CD4-positive, alpha-beta T cell treated with Interleukin-12 subunit alpha and Interleukin-12 subunit beta, for 1 hour (primary cell): ENCODE measurements around the gene CRTC3.
A peak's percentile ranks its signal among the peaks of the same experiment; 100 is the strongest.
"Not testable (repeated sequence)": the region's sequence is repeated elsewhere in the genome, so short reads cannot be mapped to it uniquely, and the experiment has no call there.

Experiments used
- DNase-seq: peaks from one replicate; pipeline ENCODE4 v3.0.0-alpha.2; 2020

The CRTC3 gene

DNA sequence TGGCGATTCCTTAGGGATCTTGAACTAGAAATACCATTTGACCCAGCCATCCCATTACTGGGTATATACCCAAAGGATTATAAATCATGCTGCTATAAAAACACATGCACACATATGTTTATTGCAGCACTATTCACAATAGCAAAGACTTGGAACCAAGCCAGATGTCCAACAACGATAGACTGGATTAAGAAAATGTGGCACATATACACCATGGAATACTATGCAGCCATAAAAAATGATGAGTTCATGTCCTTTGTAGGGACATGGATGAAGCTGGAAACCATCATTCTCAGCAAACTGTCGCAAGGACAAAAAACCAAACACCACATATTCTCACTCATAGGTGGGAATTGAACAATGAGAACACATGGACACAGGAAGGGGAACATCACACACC, 107.3 kb downstream of the CRTC3 start:
- DNase-seq = not testable (repeated sequence)

GRCh38 chr15:90637693-90638092, 108.0 kb downstream of the CRTC3 start:
- no peak for DNase-seq

DNA sequence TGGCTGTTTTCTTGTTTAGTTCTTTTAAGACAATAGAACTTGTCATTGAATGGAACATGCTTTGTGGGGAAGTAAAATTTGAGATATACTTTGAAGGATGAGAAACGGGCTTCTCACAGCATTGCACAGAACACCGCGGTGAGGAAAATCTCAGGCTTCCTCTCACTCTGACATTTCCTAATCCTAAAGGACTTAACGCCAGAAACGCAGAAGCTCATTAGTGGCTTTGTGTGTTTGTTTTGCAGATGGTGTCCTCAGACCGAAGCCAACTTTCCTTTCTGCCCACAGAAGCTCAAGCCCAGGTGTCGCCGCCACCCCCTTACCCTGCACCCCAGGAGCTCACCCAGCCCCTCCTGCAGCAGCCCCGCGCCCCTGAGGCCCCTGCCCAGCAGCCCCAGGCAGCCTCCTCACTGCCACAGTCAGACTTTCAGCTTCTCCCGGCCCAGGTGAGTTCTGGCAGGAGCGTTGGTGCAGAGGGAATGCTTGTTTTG, 108.5 kb downstream of the CRTC3 start:
- DNase-seq = no peak

- DNase-seq = no peak
These were observed 109.2 kb downstream of the CRTC3 start for GRCh38 chr15:90638963-90639362.

- no peak for DNase-seq
These were observed 111.1 kb downstream of the CRTC3 start for GRCh38 chr15:90640862-90641261.

GRCh38 chr15:90641581-90642463, 112.1 kb downstream of the CRTC3 start:
- DNase-seq = no peak

GRCh38 chr15:90642464-90643300, 113.0 kb downstream of the CRTC3 start:
- DNase-seq = no peak

DNA sequence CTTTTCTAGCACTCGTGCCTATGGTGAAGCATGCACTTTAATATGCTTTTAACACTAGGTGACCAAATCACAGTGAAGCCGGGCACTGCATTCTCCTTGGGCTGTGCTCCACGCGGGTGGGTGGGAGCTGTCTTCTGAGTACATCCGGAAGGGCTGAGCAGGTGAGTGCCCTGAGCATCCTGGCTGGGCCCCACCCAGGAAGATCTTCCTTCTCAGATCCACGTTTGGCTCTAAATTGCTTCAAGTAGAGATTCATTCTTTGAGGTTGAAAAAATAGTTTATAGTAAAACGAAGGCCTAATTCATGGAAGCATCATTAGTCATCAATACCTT, 113.5 kb downstream of the CRTC3 start:
- no peak for DNase-seq

DNA sequence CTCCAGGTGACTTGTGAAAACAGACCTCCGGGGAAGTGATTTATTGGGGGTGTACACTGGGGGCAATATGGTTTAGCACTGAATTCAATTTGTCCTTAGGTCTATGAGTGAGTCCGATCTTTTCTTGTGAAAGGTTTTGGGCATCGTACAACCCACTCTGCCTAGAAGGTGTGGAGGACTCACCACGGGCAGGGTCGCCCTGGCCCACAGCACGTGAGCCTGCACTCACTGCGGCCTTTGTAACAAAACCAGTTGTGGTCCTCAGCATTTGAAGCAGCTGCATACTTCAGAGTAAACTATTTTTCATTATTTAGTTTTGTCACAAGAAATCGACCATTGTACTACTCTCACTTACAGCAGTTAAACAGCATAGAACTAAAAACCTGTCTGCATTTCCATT, 114.8 kb downstream of the CRTC3 start:
- no peak for DNase-seq

- DNase-seq = no peak
These were observed 115.4 kb downstream of the CRTC3 start for GRCh38 chr15:90644952-90645725.

- DNase-seq = no peak
These were observed 116.3 kb downstream of the CRTC3 start for GRCh38 chr15:90645873-90646575.

- DNase-seq = no peak
These were observed 117.1 kb downstream of the CRTC3 start for GRCh38 chr15:90646662-90647305.

- DNase-seq = no peak
These were observed 117.6 kb downstream of the CRTC3 start for GRCh38 chr15:90647326-90647725.

DNA sequence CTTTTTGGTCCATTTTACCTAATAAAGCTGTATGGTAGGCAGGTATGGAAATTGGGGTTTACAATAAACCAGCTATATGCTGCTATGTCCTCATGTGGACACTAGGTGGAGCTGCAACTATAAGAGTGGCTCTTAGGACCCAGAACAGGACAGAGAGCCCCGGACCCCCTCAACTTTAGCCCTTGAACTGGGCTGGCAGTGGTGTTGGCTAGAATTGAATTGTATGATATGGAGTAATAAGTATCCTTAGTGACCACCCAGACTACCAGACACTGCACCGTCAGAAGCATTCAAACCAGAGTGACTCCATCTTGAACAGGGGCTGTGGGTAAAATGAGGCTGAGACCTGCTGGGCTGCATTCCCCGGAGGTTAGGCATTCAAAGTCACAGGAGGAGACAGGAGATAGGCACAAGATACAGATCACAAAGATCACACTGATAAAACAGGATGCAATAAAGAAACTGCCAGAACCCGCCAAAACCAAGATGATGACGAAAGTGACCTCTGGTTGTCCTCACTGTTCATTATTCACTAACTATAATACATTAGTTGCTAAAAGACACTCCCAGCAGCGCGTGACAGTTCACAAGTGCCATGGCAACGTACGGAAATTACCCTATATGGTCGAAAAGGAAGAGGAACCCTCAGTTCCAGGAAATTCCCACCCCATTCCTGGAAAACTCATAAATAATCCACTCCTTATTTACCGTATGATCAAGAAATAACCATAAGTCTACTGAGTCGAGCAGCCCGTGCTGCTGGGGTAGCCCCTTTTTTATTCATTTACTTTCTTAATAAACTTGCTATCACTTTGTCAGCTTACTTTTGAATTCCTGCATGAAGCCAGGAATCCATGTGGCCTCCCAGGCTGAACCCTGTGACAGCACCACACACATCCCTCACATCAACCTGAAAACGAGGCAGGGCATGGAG, 118.7 kb downstream of the CRTC3 start:
- DNase-seq = peak; percentile 73

- no peak for DNase-seq
These were observed 120.6 kb downstream of the CRTC3 start for GRCh38 chr15:90650117-90650955.

- DNase-seq = no peak
These were observed 121.4 kb downstream of the CRTC3 start for GRCh38 chr15:90650956-90651689.

DNA sequence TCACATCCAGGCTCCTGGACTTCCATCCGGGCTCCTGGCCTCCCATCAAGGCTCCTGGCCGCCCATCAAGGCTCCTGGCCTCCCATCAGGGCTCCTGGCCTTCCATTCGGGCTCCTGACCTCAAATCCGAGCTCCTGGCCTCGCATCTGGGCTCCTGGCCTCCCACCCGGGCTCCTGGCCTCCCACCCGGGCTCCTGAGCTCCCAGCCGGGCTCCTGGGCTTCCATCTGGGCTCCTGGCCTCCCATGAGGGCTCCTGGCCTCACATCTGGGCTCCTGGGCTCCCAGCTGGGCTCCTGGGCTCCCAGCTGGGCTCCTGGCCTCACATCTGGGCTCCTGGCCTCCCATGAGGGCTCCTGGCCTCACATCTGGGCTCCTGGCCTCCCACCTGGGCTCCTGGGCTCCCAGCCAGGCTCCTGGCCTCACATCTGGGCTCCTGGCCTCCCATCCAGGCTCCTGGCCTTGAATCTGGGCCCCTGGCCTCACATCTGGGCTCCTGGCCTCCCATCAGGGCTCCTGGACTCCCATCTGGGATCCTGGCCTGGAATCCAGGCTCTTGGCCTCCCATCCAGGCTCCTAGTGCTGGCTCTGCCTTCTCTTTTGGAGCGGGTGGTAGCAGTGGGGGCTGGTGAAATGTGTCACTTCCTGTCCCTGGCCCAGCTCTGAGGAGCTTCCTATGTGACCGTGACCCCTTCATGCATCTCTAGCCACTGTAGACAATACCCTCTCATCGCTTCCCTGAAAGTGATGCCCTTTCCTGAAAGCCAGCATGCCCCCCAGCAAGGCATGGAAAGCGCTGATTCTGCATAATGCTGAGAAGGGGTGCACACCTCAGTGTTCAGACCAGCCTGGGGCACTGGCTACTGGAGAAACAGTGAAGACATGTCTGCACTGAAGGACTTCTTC, 124.8 kb downstream of the CRTC3 start:
- DNase-seq = no peak
